Liver (tissue), 4 donors: ENCODE data around the gene GJB1. TPM values are rescaled to one million over a fixed set of nuclear protein-coding genes. Genes with fewer than 3 reads are reported as not detected.

Experiments
- polyA plus RNA-seq, 2 donors: library from polyadenylated mRNA; stranded (reverse) in 1 of 2; unstranded in 1 of 2; fragments of 200-250 nt in 1 of 2; fragments of >200 nt in 1 of 2; fragmentation: Nextera tagmentation in 1 of 2; extraction: Ambion mirVana in 1 of 2; gene quantifications; one replicate each; pipeline versions ENCODE4 v1.2.1 to v1.2.3, GENCODE V29; 2013 to 2015
- total RNA-seq, 2 donors: library from RNA; depleted of rRNA; stranded (reverse); fragments of >200 nt; gene quantifications; one replicate each; pipeline ENCODE4 v1.2.3, GENCODE V29; 2014
- donor health status: healthy.
- donor health status: healthy.
- donor health status: healthy.

GJB1 gene
- total and polyA plus RNA-seq, 4 donors = 77.1 to 251 (median 199) TPM

Other genes starting within 250 kb of the GJB1 start
- 10 to 100 TPM; 13.1 to 21.7 TPM for gene SNX12, start 154.9 kb upstream of the GJB1 start, total RNA-seq
- 10 to 100 TPM in 1 of 2 donors, 1 to 10 TPM in 1; 4.5 to 18.6 TPM for gene SNX12, start 154.9 kb upstream of the GJB1 start, polyA plus RNA-seq
- 10 to 100 TPM in 1 of 2 donors, 1 to 10 TPM in 1; 3.7 to 38.2 TPM for gene FOXO4, start 127.4 kb upstream of the GJB1 start, total RNA-seq
- 1 to 10 TPM in 1 of 2 donors, under 1 TPM in 1; 0.50 to 4.2 TPM for gene FOXO4, start 127.4 kb upstream of the GJB1 start, polyA plus RNA-seq
- gene CXorf65, start 116.5 kb upstream of the GJB1 start, total RNA-seq = not detected
- gene CXorf65, start 116.5 kb upstream of the GJB1 start, polyA plus RNA-seq = not detected
- 1 to 10 TPM; 2.2 to 3.0 TPM for gene IL2RG, start 111.6 kb upstream of the GJB1 start, total RNA-seq
- 1 to 10 TPM; 3.6 to 4.0 TPM for gene IL2RG, start 111.6 kb upstream of the GJB1 start, polyA plus RNA-seq
- gene MED12, start 104.6 kb upstream of the GJB1 start, total RNA-seq = 10 to 100 TPM; 13.1 to 25.6 TPM
- gene MED12, start 104.6 kb upstream of the GJB1 start, polyA plus RNA-seq = 1 to 10 TPM; 3.2 to 5.4 TPM
- under 1 TPM; 0.17 to 0.23 TPM for gene NLGN3, start 78.4 kb upstream of the GJB1 start, total RNA-seq
- under 1 TPM; 0.11 to 0.13 TPM for gene NLGN3, start 78.4 kb upstream of the GJB1 start, polyA plus RNA-seq
- gene ZMYM3, start 30.9 kb downstream of the GJB1 start, total RNA-seq = 10 to 100 TPM in 1 of 2 donors, 1 to 10 TPM in 1; 6.9 to 13.3 TPM
- 1 to 10 TPM; 4.5 to 5.5 TPM for gene ZMYM3, start 30.9 kb downstream of the GJB1 start, polyA plus RNA-seq
- gene NONO, start 60.4 kb downstream of the GJB1 start, total RNA-seq = 100 to 1,000 TPM; 138 to 140 TPM
- 10 to 100 TPM; 66.1 to 74.7 TPM for gene NONO, start 60.4 kb downstream of the GJB1 start, polyA plus RNA-seq
- 1 to 10 TPM; 1.1 to 3.3 TPM for gene ITGB1BP2, start 78.5 kb downstream of the GJB1 start, total RNA-seq
- under 1 TPM; 0.23 to 0.51 TPM for gene ITGB1BP2, start 78.5 kb downstream of the GJB1 start, polyA plus RNA-seq
- gene TAF1, start 143.1 kb downstream of the GJB1 start, total RNA-seq = 10 to 100 TPM; 25.3 to 37.7 TPM
- gene TAF1, start 143.1 kb downstream of the GJB1 start, polyA plus RNA-seq = 1 to 10 TPM; 2.8 to 4.0 TPM